Measurements from ENCODE around the gene ANKRD45.
"Not testable (repeated sequence)": the region's sequence is repeated elsewhere in the genome, so short reads cannot be mapped to it uniquely, and the experiment has no call there.

The ANKRD45 gene, protein sequence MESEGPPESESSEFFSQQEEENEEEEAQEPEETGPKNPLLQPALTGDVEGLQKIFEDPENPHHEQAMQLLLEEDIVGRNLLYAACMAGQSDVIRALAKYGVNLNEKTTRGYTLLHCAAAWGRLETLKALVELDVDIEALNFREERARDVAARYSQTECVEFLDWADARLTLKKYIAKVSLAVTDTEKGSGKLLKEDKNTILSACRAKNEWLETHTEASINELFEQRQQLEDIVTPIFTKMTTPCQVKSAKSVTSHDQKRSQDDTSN

DNA sequence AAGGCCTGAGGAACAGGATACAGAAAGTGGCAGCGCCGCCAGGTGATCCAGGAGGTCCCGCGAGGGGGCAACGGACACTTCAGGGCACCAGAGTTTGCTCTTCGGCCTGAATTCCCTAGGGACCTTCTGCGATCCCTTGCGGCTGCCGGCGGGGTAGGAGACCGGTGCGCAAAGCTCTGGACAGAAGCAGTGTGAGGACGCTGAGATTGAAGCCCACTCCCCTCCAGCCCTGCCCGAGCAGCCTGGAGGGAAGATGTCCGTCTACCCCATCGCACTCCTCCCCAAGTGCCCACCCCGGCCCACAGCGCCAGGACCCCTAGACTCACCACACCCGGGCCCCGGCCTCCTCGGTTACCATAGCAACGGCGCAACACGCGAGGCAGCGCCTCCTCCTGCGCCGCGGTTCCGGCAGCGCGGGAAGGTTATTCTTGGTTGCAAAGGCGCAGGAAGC, at the start of gene ANKRD45:
Gene ANKRD45, minus strand, starts transcription at position 361 of the 451 bp plus-strand sequence. CDS start 10,433 bp downstream, outside the sequence.
- no peak for DNase-seq

DNA sequence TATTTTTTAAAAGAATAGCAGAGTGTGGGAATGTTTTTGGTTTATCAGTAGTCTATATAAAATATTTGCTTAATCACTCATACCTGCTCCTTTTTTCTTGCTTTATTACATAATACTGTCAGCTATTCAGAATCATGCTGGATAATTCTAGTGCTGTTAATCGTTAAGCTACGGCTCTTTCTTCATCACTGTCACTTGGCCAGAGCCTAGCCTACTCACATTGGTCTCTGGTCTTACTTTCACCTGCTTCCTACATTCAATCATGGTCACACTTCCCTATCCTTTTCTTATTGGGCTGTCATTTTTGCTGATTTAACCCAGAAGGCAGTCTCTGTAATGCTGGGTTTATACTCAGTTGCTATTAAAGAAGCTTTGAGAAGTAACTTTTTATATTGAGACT, 47.6 kb upstream of the ANKRD45 start:
- no peak for DNase-seq

DNA sequence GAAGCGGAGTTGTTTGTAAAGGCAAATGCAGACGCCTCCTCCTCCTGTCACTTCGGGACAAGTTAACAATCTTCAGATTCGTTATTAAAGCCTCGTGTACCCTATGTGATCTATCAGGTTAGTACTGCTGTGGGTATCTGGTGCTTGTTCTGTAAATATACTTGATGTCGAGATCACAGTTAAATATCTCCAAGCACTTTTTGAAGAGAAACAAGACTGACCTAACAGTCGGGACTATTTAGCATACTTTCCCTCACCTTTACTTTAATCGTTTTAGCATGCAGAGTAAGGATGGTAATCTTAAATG, 45.8 kb upstream of the ANKRD45 start:
- no peak for DNase-seq

DNA sequence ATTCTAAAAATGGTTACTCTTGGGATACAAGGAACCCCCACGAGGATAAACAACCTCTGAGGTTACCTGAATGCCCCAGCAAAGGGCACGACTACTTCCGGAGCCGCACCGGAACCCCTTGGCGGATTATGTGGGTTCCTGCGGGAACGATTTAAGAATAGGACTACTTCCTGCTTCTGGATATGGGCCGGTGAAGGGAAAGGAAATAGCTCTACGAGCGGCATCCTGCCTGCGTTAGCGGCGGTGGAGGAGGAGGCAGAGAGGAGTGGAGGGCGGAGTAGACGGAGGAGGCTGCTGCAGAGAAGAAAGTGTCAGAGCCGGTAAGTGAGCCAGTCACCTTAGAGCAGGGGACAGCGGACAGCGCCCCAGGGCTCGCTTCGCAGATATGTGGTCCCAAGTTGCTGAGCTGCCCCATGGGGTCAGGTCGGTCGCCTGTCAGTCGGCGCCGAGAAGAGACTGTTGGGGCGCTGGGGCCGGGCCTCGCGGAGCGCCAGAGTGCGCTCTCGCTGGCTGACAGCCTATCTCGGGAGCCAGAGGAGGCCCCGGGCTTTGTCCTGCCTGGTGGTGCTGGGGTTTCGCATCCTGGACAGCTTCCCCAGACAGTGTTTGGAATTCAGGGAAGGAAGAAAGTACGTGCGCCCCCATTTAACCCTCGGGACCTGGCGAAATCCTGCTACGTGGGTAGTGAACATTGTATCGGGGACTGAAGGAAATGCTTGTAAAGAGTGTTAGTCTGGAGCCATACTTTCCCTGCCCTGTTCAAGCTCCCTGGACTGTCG, 45.3 kb upstream of the ANKRD45 start, which contains the start of gene KLHL20:
Gene KLHL20, plus strand, starts transcription at position 223 of the 779 bp plus-strand sequence. CDS start 1,063 bp downstream, outside the sequence.
- DNase-seq: peak; percentile 55 to 90

DNA sequence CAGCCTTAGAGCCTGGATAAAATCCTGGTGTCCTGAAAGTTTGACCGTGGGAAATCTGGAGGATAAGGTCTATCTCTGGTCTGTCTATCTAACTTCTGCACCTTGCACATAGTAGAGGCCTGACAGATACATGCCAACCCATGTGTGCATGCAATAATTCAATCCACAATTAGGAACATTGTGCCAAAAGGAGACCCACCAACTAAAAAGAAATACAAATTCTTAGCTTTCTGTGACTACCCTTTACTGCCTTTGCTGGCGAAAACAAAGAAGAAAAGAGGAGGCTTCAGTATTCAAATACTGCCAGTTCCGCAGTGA, 44.7 kb upstream of the ANKRD45 start:
- no peak for DNase-seq

DNA sequence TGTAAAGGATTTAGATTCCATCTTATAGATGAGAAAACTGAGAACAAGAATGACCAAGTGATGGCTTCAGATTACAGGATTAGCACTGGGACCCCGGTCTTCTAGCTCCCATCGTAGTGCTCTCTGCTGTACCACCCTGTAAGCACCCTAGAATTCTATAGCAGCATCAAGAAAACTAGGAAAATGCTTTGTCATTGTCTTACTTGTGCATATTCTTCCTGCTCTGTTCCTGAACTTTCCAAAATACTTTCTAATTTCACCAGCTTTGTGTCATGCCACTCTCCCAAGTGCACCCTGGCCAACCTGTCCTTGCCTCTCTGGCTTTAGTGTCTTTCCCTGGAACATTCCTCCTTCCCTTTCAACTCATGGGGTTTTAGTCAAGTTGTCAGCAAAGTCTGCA, 39.1 kb upstream of the ANKRD45 start:
- DNase-seq: no peak

DNA sequence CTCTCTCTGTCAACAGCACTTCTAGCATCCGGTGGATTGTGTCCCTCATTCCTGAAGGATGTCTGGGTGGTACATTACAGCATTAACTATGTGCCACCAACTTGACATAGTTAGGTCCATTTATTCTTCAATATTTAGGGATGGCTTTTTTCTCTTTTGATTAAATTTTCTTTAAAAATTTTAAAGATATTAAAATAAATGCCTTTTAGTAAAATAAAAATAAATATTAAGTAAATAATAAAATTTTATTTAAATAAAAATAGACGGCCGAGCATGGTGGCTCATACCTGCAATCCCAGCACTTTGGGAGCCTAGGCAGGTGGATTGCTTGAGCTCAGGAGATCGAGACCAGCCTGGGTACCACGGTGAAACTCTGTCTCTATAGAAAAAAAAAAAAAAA, 35.5 kb upstream of the ANKRD45 start:
- no peak for DNase-seq

DNA sequence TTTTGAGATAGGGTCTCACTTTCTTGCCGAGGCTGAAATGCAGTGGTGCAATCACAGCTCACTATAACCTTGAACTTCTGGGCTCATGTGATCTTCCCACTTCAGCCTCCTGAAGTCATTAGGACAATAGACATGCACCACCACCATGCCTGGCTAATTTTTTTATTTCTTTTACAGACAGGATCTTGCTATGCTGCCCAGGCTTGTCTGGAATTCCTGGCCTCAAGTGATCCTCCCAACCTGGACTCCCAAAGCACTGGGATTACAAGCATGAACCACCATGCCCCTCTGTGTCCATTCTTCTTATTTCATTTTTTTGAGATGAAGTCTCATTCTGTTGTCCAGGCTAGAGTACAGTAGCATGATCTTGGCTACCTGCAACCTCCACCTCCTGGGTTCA, 33.1 kb upstream of the ANKRD45 start:
- DNase-seq: no peak

DNA sequence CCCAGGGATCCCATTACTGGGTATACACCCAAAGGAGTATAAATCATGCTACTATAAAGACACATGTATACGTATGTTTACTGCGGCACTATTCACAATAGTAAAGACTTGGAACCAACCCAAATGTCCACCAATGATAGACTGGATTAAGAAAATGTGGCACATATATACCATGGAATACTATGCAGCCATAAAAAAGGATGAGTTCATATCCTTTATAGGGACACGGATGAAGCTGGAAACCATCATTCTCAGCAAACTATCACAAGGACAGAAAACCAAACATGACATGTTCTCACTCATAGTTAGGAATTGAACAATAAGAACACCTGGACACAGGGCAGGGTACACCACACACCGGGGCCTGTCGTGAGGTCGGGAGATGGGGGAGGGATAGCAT, 31.6 kb upstream of the ANKRD45 start:
- not testable (repeated sequence) for DNase-seq

DNA sequence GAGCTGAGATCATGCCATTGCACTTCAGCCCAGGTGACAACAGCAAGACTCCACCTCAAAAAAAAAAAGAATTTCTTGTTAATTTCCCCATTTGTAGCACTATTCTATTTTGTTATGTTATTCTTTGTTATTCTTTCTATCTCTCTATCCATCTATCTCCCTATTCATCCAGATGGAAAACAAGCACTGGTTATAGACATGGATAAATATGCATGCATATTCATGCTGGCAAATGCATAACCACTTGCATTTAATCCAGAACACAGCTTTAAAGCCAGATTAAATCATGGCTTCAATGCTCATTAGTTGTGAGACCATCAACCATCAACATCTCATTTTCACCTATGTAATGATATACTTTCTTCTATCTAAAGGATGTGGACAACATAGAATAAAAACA, 23.6 kb upstream of the ANKRD45 start:
- DNase-seq: no peak

DNA sequence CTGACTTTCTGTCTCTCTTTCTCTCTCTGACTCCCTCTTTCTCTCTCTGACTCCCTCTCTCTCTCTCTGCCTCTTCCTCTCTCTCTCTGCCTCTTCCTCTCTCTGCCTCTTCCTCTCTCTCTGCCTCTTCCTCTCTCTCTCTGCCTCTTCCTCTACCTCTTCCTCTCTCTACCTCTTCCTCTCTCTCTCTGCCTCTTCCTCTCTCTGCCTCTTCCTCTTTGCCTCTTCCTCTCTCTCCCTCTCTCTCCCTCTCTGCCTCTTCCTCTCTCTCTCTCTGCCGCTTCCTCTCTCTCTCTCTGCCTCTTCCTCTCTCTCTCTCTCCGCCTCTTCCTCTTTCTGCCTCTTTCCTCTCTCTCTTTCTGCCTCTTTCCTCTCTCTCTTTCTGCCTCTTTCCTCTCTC, 18.6 kb upstream of the ANKRD45 start:
- DNase-seq: no peak

DNA sequence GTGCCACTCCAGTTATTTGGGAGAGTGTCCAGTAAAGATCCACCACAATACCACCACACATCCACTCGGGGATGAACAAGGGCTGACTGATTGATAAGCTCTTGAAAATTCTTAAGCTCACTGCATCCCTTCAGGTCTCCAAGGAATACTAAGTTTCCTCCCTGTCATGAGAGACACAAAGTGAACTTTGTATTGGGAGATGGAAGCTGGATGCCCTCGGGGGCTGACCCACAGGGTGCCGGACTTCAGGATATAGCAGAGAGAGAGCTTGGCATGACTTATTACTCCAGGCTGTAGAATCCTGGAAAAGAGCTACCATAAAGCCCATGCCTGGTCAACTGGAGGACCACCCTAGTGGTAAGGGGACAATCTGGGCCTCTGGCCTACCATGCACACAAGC, 15.5 kb upstream of the ANKRD45 start:
- not testable (repeated sequence) for DNase-seq

DNA sequence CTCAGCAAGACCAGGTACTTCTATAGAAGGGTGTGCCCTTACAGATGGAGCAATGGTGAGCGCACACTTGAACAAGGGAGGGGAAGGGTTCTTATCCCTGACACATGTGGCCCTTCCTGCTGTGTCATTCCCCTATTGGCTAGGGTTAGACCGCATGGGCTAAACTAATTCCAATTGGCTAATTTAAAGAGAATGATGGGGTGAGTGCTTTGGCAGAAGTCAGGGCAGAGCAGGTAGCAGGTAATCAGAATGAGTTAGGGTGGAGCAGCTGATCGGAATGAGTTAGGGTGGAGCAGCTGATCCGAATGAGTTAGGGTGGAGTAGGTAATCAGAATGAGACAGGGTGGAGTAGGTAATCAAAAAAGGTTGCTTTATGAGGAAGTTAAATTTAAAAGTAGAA, 14.2 kb upstream of the ANKRD45 start:
- not testable (repeated sequence) for DNase-seq

DNA sequence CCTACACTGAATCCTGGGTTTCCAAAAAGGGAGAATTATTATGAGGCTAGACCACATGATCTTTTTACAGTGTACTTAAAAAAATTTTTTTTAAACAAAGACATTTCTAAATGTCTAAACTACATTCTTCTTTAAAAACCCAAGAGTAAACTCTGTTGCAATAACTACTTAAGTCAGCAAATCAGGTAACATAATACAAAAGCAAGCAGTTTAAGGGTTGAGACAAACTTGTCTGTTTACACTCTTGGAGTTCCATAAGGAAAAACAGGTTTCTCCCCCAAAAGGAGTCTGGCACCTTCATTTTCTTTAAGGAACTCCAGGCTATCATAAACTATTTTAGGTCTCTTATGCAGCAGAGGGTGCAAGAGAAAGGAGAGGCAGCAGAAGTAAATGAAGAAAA, 12.5 kb upstream of the ANKRD45 start:
- no peak for DNase-seq

DNA sequence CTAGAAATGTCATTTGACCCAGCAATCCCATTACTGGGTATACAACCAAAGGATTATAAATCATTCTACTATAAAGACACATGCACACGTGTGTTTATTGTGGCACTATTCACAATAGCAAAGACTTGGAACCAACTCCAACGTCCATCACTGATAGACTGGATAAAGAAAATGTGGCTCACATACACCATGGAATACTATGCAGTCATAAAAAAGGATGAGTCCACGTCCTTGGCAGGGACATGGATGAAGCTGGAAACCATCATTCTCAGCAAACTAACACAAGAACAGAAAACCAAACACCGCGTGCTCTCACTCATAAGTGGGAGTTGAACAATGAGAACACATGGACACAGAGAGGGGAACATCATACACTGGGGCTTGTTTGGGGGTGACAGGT, 10.5 kb upstream of the ANKRD45 start:
- DNase-seq: not testable (repeated sequence)

DNA sequence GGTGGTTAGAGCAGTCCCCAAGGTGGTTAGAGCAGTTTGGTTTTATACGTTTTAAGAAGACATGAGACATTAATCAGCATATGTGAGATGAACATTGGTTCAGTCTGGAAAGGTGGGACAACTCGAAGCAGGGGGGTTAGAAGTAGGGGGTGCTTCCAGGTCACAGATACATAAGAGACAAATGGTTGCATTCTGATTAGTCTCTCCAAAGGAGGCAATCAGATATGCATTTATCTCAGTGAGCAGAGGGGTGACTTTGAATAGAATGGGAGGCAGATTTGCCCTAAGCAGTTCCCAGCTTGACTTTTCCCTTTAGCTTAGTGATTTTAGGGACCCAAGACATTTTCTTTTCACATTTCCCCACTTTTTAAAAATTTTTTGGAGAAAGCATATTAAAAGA, 4.8 kb upstream of the ANKRD45 start:
- not testable (repeated sequence) for DNase-seq

DNA sequence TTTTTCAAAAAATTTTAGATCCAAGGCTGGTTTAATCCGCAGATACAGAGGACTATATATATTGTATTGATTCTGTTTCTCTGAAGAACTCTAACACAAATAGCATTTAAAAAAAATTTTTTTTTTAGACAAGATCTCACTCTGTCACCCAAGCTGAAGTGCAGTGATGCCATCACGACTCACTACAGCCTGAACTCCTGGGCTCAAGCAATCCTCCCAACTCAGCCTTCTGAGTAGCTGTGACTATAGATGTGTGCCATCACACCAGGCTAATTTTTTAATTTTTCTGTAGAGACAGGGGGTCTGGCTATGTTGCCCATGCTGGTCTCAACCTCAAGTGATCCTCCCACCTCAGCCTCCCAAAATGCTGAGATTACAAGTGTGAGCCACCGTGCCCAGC, 3.0 kb downstream of the ANKRD45 start:
- DNase-seq: no peak

DNA sequence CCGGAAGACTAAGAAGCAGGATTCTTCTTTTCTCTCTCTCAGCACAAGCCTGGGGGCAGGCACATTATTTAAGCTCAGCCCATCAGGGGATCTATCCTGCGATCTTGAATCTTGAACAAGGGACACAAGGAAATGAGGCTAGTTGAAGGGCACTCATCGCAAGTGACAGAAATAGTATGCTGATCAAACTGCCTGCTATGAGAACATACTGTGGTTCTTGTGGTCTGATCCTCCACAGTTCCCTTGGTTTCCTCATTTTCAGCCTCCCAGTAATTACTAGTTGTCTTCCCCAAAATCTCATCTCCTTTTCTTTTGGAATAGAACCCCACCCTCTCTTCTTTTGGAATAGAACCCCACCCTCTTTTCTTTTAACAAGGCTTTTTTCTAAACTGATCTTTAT, 6.5 kb downstream of the ANKRD45 start:
- DNase-seq: no peak

DNA sequence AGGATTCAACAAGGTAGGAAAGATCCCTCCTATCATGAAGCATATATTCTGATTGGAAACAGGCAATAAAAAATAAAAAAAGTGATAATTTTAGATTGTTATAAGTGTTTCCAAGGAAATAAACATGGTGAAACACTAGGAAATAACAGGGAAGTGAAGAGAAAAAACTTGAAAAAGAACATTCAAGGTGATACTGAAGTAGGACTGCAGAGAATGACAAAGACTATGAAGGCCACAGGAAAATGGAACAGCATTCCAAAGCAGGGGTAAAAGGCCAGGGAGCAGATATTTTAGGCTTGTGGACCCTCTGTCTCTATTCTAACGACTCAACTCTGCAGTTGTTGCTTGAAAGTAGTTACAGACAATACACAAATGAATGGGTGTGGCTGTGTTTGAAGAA, 7.9 kb downstream of the ANKRD45 start:
- no peak for DNase-seq

DNA sequence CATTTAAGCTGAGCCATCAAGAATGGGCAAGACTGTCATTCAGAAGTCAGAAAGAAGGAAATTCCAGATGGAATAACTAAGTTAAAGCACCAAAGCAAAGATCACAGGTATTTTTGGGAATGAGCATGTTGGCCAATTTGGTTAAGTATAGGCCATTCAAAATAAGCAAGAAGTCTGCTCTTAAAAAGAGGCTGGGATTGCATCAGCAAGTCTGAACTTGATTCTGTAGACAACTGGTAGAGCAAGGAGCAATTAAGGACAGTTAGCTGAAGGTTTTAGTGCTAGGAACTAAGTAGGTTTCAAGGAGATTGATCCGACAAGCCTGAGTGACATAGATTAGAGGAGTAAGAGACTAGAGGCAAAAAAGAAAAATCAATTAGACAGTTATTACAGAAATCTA, 8.4 kb downstream of the ANKRD45 start:
- no peak for DNase-seq

DNA sequence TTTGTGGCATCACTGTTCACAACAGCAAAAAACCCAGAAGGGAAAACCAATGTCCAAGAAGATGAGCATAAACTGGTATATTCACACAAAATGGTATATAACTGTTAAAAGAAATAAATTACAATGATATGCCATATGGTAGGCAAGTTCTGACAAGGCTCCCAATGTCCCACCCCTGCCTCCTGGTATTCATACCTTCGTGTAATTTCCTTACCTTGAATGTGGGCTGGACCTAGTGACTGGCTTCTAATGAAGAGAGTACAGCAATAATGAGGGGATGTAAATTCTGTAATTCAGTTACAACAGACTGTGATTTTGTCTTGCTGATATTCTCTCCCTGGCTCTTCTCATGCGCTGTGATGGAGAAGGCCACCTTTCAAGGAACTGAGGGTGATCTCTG, 9.3 kb downstream of the ANKRD45 start:
- DNase-seq: no peak

DNA sequence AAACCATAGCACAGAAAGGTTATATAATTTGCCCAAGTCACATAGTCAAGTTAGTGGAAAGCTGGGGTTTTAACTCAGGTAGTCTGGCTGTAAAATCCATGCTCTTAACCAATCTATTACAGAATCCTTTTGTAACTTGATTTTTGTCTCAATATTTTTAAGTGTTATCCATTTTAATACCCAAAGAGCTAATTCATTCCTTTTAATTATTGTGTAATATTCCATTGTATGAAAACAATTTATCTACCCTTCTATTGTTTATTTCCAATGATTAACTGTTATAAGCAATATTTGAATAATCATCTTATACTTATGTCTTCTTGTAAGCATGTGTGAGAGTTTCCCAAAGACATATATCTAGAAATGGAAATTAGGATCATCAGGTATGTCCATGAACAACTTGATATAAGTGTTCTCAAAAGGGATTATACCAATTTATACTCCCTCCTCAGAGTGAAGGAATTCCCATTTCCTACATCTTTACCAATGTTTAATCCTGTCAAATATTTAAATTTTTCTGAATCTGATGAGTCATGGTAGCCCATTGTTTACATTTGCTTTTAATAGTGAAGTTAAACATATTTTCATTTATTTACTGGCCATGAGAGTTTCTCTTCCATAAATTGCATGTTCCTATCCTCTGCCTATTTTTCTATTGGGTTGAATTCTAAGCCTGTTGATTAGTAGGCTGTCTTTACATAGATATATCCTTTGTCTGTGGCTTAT, 20.6 kb downstream of the ANKRD45 start:
- DNase-seq: no peak

DNA sequence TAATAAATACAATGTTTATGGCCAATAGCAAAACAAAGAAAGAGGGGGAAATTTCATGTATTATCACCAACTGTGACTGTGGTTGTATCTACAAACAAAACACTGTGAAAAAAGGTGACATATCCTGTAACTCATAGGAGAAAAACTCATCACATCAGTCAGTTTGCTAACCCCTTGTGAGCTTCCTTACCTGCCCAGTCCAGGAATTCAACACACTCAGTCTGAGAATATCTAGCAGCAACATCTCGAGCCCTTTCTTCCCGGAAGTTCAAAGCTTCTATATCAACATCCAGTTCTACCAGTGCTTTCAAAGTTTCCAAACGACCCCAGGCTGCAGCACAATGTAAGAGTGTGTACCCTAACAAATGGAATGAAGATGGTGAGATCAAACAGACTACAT, 23.0 kb downstream of the ANKRD45 start:
- no peak for DNase-seq
